HEK293 (cell line): ENCODE data around the gene NUFIP2.

Experiments used
- CTCF ChIA-PET: fragments of 350-600 bp; formaldehyde crosslinking; extraction: SDS; loops from one replicate; lab custom pipeline; 2021; ENCODE audit warnings: antibody characterized with exemption; lab: Yijun Ruan, JAX
- POLR2A ChIA-PET: fragments of 300-600 bp; formaldehyde crosslinking; extraction: SDS; loops from one replicate; lab custom pipeline; 2020; ENCODE audit warnings: antibody characterized with exemption, inconsistent platforms; lab: Yijun Ruan, JAX
- H3K27ac ChIP-seq: fragments of 200-500 bp; sonication (Bioruptor generic); 2 replicates; pipeline ENCODE4 v1.5.1; 2014; ENCODE audit warnings: low read depth, low read length, control low read depth, inconsistent platforms; ENCODE audit errors: extremely low read depth
- H3K36me3 ChIP-seq, 2 experiments: fragments of 200-500 bp in 1 of 2; sonication (Bioruptor generic) in 1 of 2; 1 replicate in 1 of 2; 2 replicates in 1 of 2; pipeline ENCODE4 v1.5.1; 2014 to 2017; ENCODE audit warnings: inconsistent platforms in 2 of 2, low read length in 2 of 2; ENCODE audit not compliant: control insufficient read depth in 2 of 2, insufficient read depth in 1 of 2
- H3K4me1 ChIP-seq: fragments of 200-500 bp; sonication (Bioruptor generic); 2 replicates; pipeline ENCODE4 v1.5.1; 2014; ENCODE audit warnings: mild to moderate bottlenecking, low read length, inconsistent platforms; ENCODE audit not compliant: control insufficient read depth, insufficient read depth
- H3K4me3 ChIP-seq: 2 replicates; pipeline ENCODE4 v1.5.1; 2011; ENCODE audit warnings: low read depth, mild to moderate bottlenecking, control low read depth, low read length, moderate library complexity
- H3K9me3 ChIP-seq: fragments of 200-500 bp; sonication (Bioruptor generic); 2 replicates; pipeline ENCODE4 v1.5.1; 2014; ENCODE audit warnings: low read depth, low read length, inconsistent platforms; ENCODE audit not compliant: control insufficient read depth, insufficient read depth
- GLIS1 ChIP-seq: fragments of 450-650 bp; formaldehyde crosslinking; IDR thresholded peaks from 2 replicates; pipeline ENCODE4 v1.5.1; 2016; ENCODE audit warnings: missing biosample characterization, missing genetic modification characterization
- KLF9 ChIP-seq: fragments of 450-650 bp; formaldehyde crosslinking; IDR thresholded peaks from 2 replicates; pipeline ENCODE4 v1.5.1; 2016; ENCODE audit warnings: missing biosample characterization, missing genetic modification characterization, low read depth
- PRDM1 ChIP-seq: fragments of 450-650 bp; formaldehyde crosslinking; IDR thresholded peaks from 2 replicates; pipeline ENCODE4; 2016; ENCODE audit warnings: missing biosample characterization, missing genetic modification characterization
- REPIN1 ChIP-seq: fragments of 450-650 bp; formaldehyde crosslinking; IDR thresholded peaks from 2 replicates; pipeline ENCODE4 v1.5.1; 2017; ENCODE audit warnings: missing biosample characterization, missing genetic modification characterization, low read depth
- SP3 ChIP-seq: fragments of 450-650 bp; formaldehyde crosslinking; IDR thresholded peaks from 2 replicates; pipeline ENCODE4 v1.5.1; 2016; ENCODE audit warnings: missing biosample characterization, missing genetic modification characterization
- YY2 ChIP-seq: fragments of 450-650 bp; formaldehyde crosslinking; IDR thresholded peaks from 2 replicates; pipeline ENCODE4 v1.5.1; 2016; ENCODE audit warnings: missing biosample characterization, missing genetic modification characterization
- ZBTB1 ChIP-seq: fragments of 450-650 bp; formaldehyde crosslinking; IDR thresholded peaks from 2 replicates; pipeline ENCODE4 v1.5.1; 2016; ENCODE audit warnings: missing biosample characterization, missing genetic modification characterization
- ZBTB17 ChIP-seq: fragments of 450-650 bp; formaldehyde crosslinking; IDR thresholded peaks from 2 replicates; pipeline ENCODE4 v1.5.1; 2016; ENCODE audit warnings: missing biosample characterization, missing genetic modification characterization
- ZBTB21 ChIP-seq: fragments of 450-650 bp; formaldehyde crosslinking; IDR thresholded peaks from 2 replicates; pipeline ENCODE4 v1.5.1; 2017; ENCODE audit warnings: missing biosample characterization, missing genetic modification characterization
- ZBTB48 ChIP-seq: fragments of 450-650 bp; formaldehyde crosslinking; IDR thresholded peaks from 2 replicates; pipeline ENCODE4 v1.5.1; 2016; ENCODE audit warnings: missing biosample characterization, missing genetic modification characterization
- ZEB2 ChIP-seq: fragments of 450-650 bp; formaldehyde crosslinking; IDR thresholded peaks from 2 replicates; pipeline ENCODE4 v1.5.1; 2016; ENCODE audit warnings: missing biosample characterization, missing genetic modification characterization
- ZFP37 ChIP-seq: fragments of 450-650 bp; formaldehyde crosslinking; IDR thresholded peaks from 2 replicates; pipeline ENCODE4 v1.5.1; 2016; ENCODE audit warnings: missing biosample characterization, missing genetic modification characterization
- ZIC2 ChIP-seq: fragments of 450-650 bp; formaldehyde crosslinking; IDR thresholded peaks from 2 replicates; pipeline ENCODE4 v1.5.1; 2016; ENCODE audit warnings: missing biosample characterization, missing genetic modification characterization
- ZNF121 ChIP-seq: fragments of 450-650 bp; formaldehyde crosslinking; IDR thresholded peaks from 2 replicates; pipeline ENCODE4 v1.5.1; 2016; ENCODE audit warnings: missing biosample characterization, missing genetic modification characterization
- ZNF248 ChIP-seq: fragments of 450-650 bp; formaldehyde crosslinking; IDR thresholded peaks from 2 replicates; pipeline ENCODE4 v1.5.1; 2017; ENCODE audit warnings: missing biosample characterization, missing genetic modification characterization
- ZNF335 ChIP-seq: fragments of 450-650 bp; formaldehyde crosslinking; conservative IDR thresholded peaks from 2 replicates; pipeline ENCODE4 v1.5.1; 2016; ENCODE audit warnings: missing biosample characterization, missing genetic modification characterization
- ZNF501 ChIP-seq: fragments of 450-650 bp; formaldehyde crosslinking; IDR thresholded peaks from 2 replicates; pipeline ENCODE4 v1.5.1; 2016; ENCODE audit warnings: missing biosample characterization, missing genetic modification characterization
- ZNF585B ChIP-seq: fragments of 450-650 bp; formaldehyde crosslinking; IDR thresholded peaks from 2 replicates; pipeline ENCODE4 v1.5.1; 2016; ENCODE audit warnings: missing biosample characterization, missing genetic modification characterization
- ZNF600 ChIP-seq: fragments of 450-650 bp; formaldehyde crosslinking; IDR thresholded peaks from 2 replicates; pipeline ENCODE4 v1.5.1; 2016; ENCODE audit warnings: missing biosample characterization, missing genetic modification characterization
- ZNF654 ChIP-seq: fragments of 450-650 bp; formaldehyde crosslinking; IDR thresholded peaks from 2 replicates; pipeline ENCODE4 v1.5.1; 2016; ENCODE audit warnings: low read depth, missing biosample characterization, missing genetic modification characterization
- ZNF658 ChIP-seq: fragments of 450-650 bp; formaldehyde crosslinking; IDR thresholded peaks from 2 replicates; pipeline ENCODE4; 2016; ENCODE audit warnings: missing biosample characterization, missing genetic modification characterization
- ZNF677 ChIP-seq: fragments of 450-650 bp; IDR thresholded peaks from 2 replicates; pipeline ENCODE4 v1.5.0; 2018; ENCODE audit warnings: missing biosample characterization, mild to moderate bottlenecking, missing genetic modification characterization, moderate library complexity
- ZNF843 ChIP-seq: fragments of 450-650 bp; formaldehyde crosslinking; IDR thresholded peaks from 2 replicates; pipeline ENCODE4 v1.5.1; 2016; ENCODE audit warnings: missing biosample characterization, missing genetic modification characterization
- TF ChIP-seq, protein P1 (sequence below): fragments of 450-650 bp; formaldehyde crosslinking; IDR thresholded peaks from 2 replicates; pipeline ENCODE4 v1.5.1; 2016; ENCODE audit warnings: missing biosample characterization, missing genetic modification characterization
- TF ChIP-seq, protein P2 (sequence below): fragments of 450-650 bp; formaldehyde crosslinking; IDR thresholded peaks from 2 replicates; pipeline ENCODE4 v1.5.1; 2016; ENCODE audit warnings: missing biosample characterization, missing genetic modification characterization
- TF ChIP-seq, protein P3 (sequence below): fragments of 450-650 bp; formaldehyde crosslinking; IDR thresholded peaks from 2 replicates; pipeline ENCODE4 v1.5.1; 2017; ENCODE audit warnings: missing biosample characterization, missing genetic modification characterization
- TF ChIP-seq, protein P4 (sequence below): fragments of 450-650 bp; formaldehyde crosslinking; IDR thresholded peaks from 2 replicates; pipeline ENCODE4 v1.5.1; 2016; ENCODE audit warnings: missing biosample characterization, missing genetic modification characterization
- TF ChIP-seq, protein P5 (sequence below): fragments of 450-650 bp; formaldehyde crosslinking; IDR thresholded peaks from 2 replicates; pipeline ENCODE4 v1.5.1; 2016; ENCODE audit warnings: missing biosample characterization, missing genetic modification characterization

The NUFIP2 gene

DNA sequence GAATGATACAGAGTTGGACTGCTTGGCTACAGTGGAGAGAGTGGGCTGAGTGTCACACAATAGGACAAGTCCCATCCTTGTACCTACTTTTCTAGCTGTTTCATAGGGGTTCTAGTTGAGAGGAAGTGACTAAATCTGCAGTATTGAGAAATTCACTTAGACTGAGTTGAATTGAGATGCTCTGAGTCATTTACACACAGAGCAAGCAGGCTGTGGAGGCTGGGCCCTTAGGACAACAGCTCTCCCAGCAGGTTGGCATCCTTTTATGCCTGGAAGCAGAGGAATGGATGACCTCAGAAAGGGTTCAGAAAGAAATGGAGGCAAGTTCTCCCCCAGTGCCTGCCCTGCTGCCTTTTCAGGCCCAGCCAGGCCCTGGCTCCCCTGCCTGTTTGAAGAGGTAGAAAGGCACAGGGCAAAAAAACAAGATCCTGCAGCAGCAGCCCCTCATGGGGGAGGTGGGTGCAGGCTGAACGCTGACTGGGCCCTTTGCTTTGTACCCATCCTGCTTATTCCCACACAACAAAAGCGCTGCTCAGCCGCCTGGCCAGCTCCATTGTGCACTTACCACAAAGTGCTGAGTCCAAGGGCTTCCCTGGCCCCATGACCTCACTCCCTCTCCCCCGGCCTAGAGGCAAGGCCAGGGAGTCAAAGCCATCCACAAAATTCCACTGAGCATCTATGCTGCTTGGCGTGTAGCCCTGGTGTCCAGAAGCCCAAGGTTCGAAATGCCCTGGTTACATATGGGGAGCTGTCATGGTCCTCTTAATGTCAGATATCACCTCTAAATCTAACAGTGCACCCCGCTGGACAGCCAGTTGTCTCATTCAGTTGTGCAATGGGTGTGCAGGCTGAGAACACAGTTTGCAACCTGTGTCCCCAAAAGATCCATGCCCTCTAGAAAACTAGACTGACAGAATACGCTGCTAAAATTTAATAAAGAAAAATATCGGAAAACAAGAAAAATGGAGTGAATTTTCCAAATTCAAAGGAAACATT is 52.7 kb downstream of the NUFIP2 start:
- Histone ChIP-seq H3K9me3 (no peaks in the 10 kb centered on the region), H3K4me1 (no peaks in the 10 kb centered on the region), H3K27ac (peak overlapping the region; percentile 22; the same call in 1 of the 2 replicates), H3K36me3 (no peaks in the 10 kb centered on the region), H3K4me3 (no peak overlapping the region)
- CTCF ChIA-PET, result interaction anchor here (1.0 to 2.7 kb wide), 10 partner anchors 9 to 351 kb away, joined by 3 to 12 read pairs (median 5); partner anchors contain the start of gene MYO18A
- POLR2A ChIA-PET, result interaction anchor here (0.7 to 1.8 kb wide), 3 partner anchors 10 to 53 kb away, joined by 3 to 6 read pairs (median 3); partner anchors contain the start of gene NUFIP2
- TF ChIP-seq ZNF121 (tag by site-specific recombination) (no peak), ZNF501 (no peak), YY2 (tag by site-specific recombination) (no peak), ZNF248 (tag by site-specific recombination) (no peak), PRDM1 (tag by site-specific recombination) (peak; percentile 39; the same call in 1 of the 2 replicates), REPIN1 (tag by site-specific recombination) (no peak), ZIC2 (tag by site-specific recombination) (peak; percentile 47), ZNF658 (tag by site-specific recombination) (no peak), ZNF677 (no peak), ZNF585B (tag by site-specific recombination) (no peak), ZEB2 (tag by site-specific recombination) (peak; percentile 42; the same call in 1 of the 2 replicates), ZBTB17 (peak; percentile 89), ZNF600 (tag by site-specific recombination) (peak; percentile 66; the same call in 1 of the 2 replicates), ZNF843 (no peak), GLIS1 (tag by site-specific recombination) (peak; percentile 36; the same call in 1 of the 2 replicates), ZFP37 (tag by site-specific recombination) (no peak), ZBTB21 (0 out of 2 replicates have a peak, but pooled peaks have one; percentile 15), ZBTB1 (tag by site-specific recombination) (no peak), ZBTB48 (tag by site-specific recombination) (no peak), KLF9 (tag by site-specific recombination) (no peak), ZNF335 (tag by site-specific recombination) (peak; percentile 63), ZNF654 (tag by site-specific recombination) (no peak), SP3 (tag by site-specific recombination) (no peak)
- TF ChIP-seq, protein P1, sequence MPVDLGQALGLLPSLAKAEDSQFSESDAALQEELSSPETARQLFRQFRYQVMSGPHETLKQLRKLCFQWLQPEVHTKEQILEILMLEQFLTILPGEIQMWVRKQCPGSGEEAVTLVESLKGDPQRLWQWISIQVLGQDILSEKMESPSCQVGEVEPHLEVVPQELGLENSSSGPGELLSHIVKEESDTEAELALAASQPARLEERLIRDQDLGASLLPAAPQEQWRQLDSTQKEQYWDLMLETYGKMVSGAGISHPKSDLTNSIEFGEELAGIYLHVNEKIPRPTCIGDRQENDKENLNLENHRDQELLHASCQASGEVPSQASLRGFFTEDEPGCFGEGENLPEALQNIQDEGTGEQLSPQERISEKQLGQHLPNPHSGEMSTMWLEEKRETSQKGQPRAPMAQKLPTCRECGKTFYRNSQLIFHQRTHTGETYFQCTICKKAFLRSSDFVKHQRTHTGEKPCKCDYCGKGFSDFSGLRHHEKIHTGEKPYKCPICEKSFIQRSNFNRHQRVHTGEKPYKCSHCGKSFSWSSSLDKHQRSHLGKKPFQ (tag by site-specific recombination), result no peak
- TF ChIP-seq, protein P2, sequence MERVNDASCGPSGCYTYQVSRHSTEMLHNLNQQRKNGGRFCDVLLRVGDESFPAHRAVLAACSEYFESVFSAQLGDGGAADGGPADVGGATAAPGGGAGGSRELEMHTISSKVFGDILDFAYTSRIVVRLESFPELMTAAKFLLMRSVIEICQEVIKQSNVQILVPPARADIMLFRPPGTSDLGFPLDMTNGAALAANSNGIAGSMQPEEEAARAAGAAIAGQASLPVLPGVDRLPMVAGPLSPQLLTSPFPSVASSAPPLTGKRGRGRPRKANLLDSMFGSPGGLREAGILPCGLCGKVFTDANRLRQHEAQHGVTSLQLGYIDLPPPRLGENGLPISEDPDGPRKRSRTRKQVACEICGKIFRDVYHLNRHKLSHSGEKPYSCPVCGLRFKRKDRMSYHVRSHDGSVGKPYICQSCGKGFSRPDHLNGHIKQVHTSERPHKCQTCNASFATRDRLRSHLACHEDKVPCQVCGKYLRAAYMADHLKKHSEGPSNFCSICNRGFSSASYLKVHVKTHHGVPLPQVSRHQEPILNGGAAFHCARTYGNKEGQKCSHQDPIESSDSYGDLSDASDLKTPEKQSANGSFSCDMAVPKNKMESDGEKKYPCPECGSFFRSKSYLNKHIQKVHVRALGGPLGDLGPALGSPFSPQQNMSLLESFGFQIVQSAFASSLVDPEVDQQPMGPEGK (tag by site-specific recombination), result peak; percentile 40; the same call in 1 of the 2 replicates
- TF ChIP-seq, protein P3, sequence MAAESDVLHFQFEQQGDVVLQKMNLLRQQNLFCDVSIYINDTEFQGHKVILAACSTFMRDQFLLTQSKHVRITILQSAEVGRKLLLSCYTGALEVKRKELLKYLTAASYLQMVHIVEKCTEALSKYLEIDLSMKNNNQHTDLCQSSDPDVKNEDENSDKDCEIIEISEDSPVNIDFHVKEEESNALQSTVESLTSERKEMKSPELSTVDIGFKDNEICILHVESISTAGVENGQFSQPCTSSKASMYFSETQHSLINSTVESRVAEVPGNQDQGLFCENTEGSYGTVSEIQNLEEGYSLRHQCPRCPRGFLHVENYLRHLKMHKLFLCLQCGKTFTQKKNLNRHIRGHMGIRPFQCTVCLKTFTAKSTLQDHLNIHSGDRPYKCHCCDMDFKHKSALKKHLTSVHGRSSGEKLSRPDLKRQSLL, result no peak
- TF ChIP-seq, protein P4, sequence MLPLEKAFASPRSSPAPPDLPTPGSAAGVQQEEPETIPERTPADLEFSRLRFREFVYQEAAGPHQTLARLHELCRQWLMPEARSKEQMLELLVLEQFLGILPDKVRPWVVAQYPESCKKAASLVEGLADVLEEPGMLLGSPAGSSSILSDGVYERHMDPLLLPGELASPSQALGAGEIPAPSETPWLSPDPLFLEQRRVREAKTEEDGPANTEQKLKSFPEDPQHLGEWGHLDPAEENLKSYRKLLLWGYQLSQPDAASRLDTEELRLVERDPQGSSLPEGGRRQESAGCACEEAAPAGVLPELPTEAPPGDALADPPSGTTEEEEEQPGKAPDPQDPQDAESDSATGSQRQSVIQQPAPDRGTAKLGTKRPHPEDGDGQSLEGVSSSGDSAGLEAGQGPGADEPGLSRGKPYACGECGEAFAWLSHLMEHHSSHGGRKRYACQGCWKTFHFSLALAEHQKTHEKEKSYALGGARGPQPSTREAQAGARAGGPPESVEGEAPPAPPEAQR, result no peak
- TF ChIP-seq, protein P5, sequence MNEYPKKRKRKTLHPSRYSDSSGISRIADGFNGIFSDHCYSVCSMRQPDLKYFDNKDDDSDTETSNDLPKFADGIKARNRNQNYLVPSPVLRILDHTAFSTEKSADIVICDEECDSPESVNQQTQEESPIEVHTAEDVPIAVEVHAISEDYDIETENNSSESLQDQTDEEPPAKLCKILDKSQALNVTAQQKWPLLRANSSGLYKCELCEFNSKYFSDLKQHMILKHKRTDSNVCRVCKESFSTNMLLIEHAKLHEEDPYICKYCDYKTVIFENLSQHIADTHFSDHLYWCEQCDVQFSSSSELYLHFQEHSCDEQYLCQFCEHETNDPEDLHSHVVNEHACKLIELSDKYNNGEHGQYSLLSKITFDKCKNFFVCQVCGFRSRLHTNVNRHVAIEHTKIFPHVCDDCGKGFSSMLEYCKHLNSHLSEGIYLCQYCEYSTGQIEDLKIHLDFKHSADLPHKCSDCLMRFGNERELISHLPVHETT (tag by site-specific recombination), result no peak
